GM23338 (cell line): Measurements from ENCODE around the gene RNF145. TPM values are rescaled to one million over a fixed set of nuclear protein-coding genes. Genes with fewer than 3 reads are reported as not detected.

ENCODE experiments used
- ATAC-seq: fragments of 200-7000 bp; cut with Tn5 transposase; 3 replicates; pipeline ENCODE4 v1.9.1; 2020
- DNase-seq: peaks from one replicate; pipeline ENCODE4 v3.0.0-alpha.2; 2015; ENCODE audit warnings: low spot score
- H2AFZ ChIP-seq: fragments of 200-600 bp; sonication (generic); 2 replicates; pipeline ENCODE4 v1.8.0; 2016; ENCODE audit warnings: antibody characterized with exemption, mild to moderate bottlenecking, moderate library complexity
- H3F3A ChIP-seq: fragments of 200-600 bp; sonication (generic); replicated peaks from 2 replicates; pipeline ENCODE4 v1.8.0; 2017; ENCODE audit warnings: antibody characterized with exemption, mixed run types, low read depth
- H3K27ac ChIP-seq: fragments of 200-600 bp; sonication (generic); 2 replicates; pipeline ENCODE4 v1.6.1; 2016; ENCODE audit warnings: low read depth
- H3K27me3 ChIP-seq: fragments of 200-600 bp; sonication (generic); 2 replicates; pipeline ENCODE4 v1.8.0; 2016; ENCODE audit warnings: mild to moderate bottlenecking, mixed run types, moderate library complexity; ENCODE audit not compliant: insufficient read depth
- H3K36me3 ChIP-seq: fragments of 200-600 bp; sonication (generic); 2 replicates; pipeline ENCODE4 v1.8.0; 2016; ENCODE audit warnings: mild to moderate bottlenecking; ENCODE audit not compliant: insufficient read depth
- H3K4me1 ChIP-seq: fragments of 200-600 bp; sonication (generic); 2 replicates; pipeline ENCODE4 v1.8.0; 2016; ENCODE audit warnings: mild to moderate bottlenecking, moderate library complexity; ENCODE audit not compliant: insufficient read depth
- H3K4me2 ChIP-seq: fragments of 200-600 bp; sonication (generic); 2 replicates; pipeline ENCODE4 v1.7.1; 2017; ENCODE audit warnings: mixed run types
- H3K4me3 ChIP-seq: fragments of 200-600 bp; sonication (generic); 2 replicates; pipeline ENCODE4 v1.6.1; 2016; ENCODE audit warnings: mixed run types
- H3K79me2 ChIP-seq: fragments of 200-600 bp; sonication (generic); replicated peaks from 2 replicates; pipeline ENCODE4 v1.8.0; 2017; ENCODE audit warnings: mild to moderate bottlenecking; ENCODE audit not compliant: insufficient read depth
- H3K9me2 ChIP-seq: fragments of 200-600 bp; sonication (generic); 2 replicates; pipeline ENCODE4 v1.8.0; 2017; ENCODE audit not compliant: insufficient read depth
- H4K20me1 ChIP-seq: fragments of 200-600 bp; sonication (generic); replicated peaks from 2 replicates; pipeline ENCODE4 v1.8.0; 2017; ENCODE audit warnings: mild to moderate bottlenecking; ENCODE audit not compliant: insufficient read depth
- H3K27ac Mint-ChIP-seq: 2 replicates; pipeline ENCODE4 v1.8.0; 2020; ENCODE audit warnings: inconsistent platforms, mild to moderate bottlenecking, moderate library complexity, mixed read lengths
- H3K27me3 Mint-ChIP-seq: 3 replicates; pipeline ENCODE4 v1.8.0; 2022; ENCODE audit warnings: low read depth, mild to moderate bottlenecking, moderate library complexity, mixed read lengths, inconsistent platforms; ENCODE audit not compliant: insufficient read depth, poor library complexity
- H3K36me3 Mint-ChIP-seq: 3 replicates; pipeline ENCODE4 v1.8.0; 2021; ENCODE audit warnings: low read depth, mild to moderate bottlenecking, inconsistent platforms, moderate library complexity, mixed read lengths
- H3K4me1 Mint-ChIP-seq: 3 replicates; pipeline ENCODE4 v1.8.0; 2020; ENCODE audit warnings: mild to moderate bottlenecking, inconsistent platforms, mixed read lengths
- H3K4me3 Mint-ChIP-seq: 3 replicates; pipeline ENCODE4 v1.8.0; 2021; ENCODE audit warnings: moderate library complexity, mild to moderate bottlenecking, inconsistent platforms, mixed read lengths
- H3K9me3 Mint-ChIP-seq: 3 replicates; pipeline ENCODE4 v1.8.0; 2020; ENCODE audit warnings: moderate library complexity, mild to moderate bottlenecking, inconsistent platforms, mixed read lengths
- CREB1 ChIP-seq: fragments of 250-450 bp; sonication (Bioruptor Pico); IDR thresholded peaks from 2 replicates; pipeline ENCODE4 v1.5.0; 2020; ENCODE audit warnings: low read depth, mild to moderate bottlenecking, moderate library complexity
- CTCF ChIP-seq, 2 experiments: fragments of 200-600 bp in 1 of 2; sonication (generic) in 1 of 2; conservative IDR thresholded peaks; 2 replicates each; pipeline versions ENCODE4 v1.5.1 to v1.6.1; 2016 to 2017; ENCODE audit warnings: antibody characterized with exemption in 2 of 2, low read depth in 2 of 2, mild to moderate bottlenecking in 2 of 2, moderate library complexity in 1 of 2
- ETS1 ChIP-seq: IDR thresholded peaks from 2 replicates; pipeline ENCODE4 v1.6.1; 2016; ENCODE audit warnings: antibody characterized with exemption
- EZH2 ChIP-seq: fragments of 200-600 bp; sonication (generic); IDR thresholded peaks from one replicate; pipeline ENCODE4 v1.8.0; 2017; ENCODE audit warnings: antibody characterized with exemption, mild to moderate bottlenecking, low read depth; ENCODE audit not compliant: unreplicated experiment
- EZH2phosphoT487 ChIP-seq: fragments of 200-600 bp; sonication (generic); IDR thresholded peaks from one replicate; pipeline ENCODE4 v1.8.1; 2018; ENCODE audit warnings: antibody characterized with exemption; ENCODE audit not compliant: unreplicated experiment
- JUNB ChIP-seq: IDR thresholded peaks from one replicate; pipeline ENCODE4 v1.6.1; 2016; ENCODE audit warnings: antibody characterized with exemption; ENCODE audit not compliant: unreplicated experiment
- NANOG ChIP-seq: IDR thresholded peaks from 2 replicates; pipeline ENCODE4 v1.6.1; 2016; ENCODE audit warnings: antibody characterized with exemption, borderline replicate concordance
- POLR2AphosphoS5 ChIP-seq: IDR thresholded peaks from 2 replicates; pipeline ENCODE4 v1.6.1; 2016; ENCODE audit warnings: antibody characterized with exemption, low read depth
- REST ChIP-seq: IDR thresholded peaks from one replicate; pipeline ENCODE4 v1.6.1; 2018; ENCODE audit warnings: antibody characterized with exemption; ENCODE audit not compliant: unreplicated experiment
- STAT1 ChIP-seq: IDR thresholded peaks from one replicate; pipeline ENCODE4 v1.6.1; 2016; ENCODE audit warnings: antibody characterized with exemption; ENCODE audit not compliant: unreplicated experiment
- ZNF114 ChIP-seq: fragments of 250-450 bp; sonication (Bioruptor Pico); IDR thresholded peaks from 2 replicates; pipeline ENCODE4 v1.5.0; 2020; ENCODE audit warnings: mild to moderate bottlenecking, moderate library complexity
- ZNF331 ChIP-seq: fragments of 250-450 bp; sonication (Bioruptor Pico); IDR thresholded peaks from 2 replicates; pipeline ENCODE4 v1.5.0; 2020; ENCODE audit warnings: low read depth, mild to moderate bottlenecking, moderate library complexity
- ZNF462 ChIP-seq: fragments of 250-450 bp; sonication (Bioruptor Pico); IDR thresholded peaks from 2 replicates; pipeline ENCODE4 v1.5.0; 2020; ENCODE audit warnings: mild to moderate bottlenecking, moderate library complexity
- polyA plus RNA-seq: library from polyadenylated mRNA; unstranded; fragments of >200 nt; fragmentation: Nextera tagmentation; extraction: Ambion mirVana; gene quantifications from 2 replicates; pipeline ENCODE4 v1.2.1, GENCODE V29; 2016
- total RNA-seq: library from RNA; depleted of rRNA; stranded (reverse); fragments of >200 nt; shearing (Covaris generic); gene quantifications from 2 replicates; pipeline ENCODE4 v1.2.3, GENCODE V29; 2014

The RNF145 gene
- total and polyA plus RNA-seq, 2 experiments from 2014 or later = 15.6 to 43.5 TPM

- H3K9me2 ChIP-seq = no peaks in the 10 kb centered on the region
- Mint-ChIP-seq H3K4me1 (no peaks in the 10 kb centered on the region), H3K9me3 (no peaks in the 10 kb centered on the region; the same call in 2 of the 3 replicates), H3K36me3 (no peaks in the 10 kb centered on the region), H3K27ac (no peak overlapping the region), H3K27me3 (peaks cover 1% of the 10 kb centered on the region), H3K4me3 (no peak overlapping the region)
- no peak for ATAC-seq
- no peak for TF ChIP-seq ETS1
- TF ChIP-seq POLR2AphosphoS5 = no peak
- no peak for TF ChIP-seq ZNF114 (CRISPR knock-in tag)
- no peak for TF ChIP-seq CREB1 (CRISPR knock-in tag)
- no peak for TF ChIP-seq ZNF331 (CRISPR knock-in tag)
- TF ChIP-seq EZH2 = no peak
- no peak for TF ChIP-seq REST
- TF ChIP-seq NANOG = no peak
- TF ChIP-seq CTCF (conservative IDR thresholded peaks at IDR 0.05; ENCODE audit: low read depth in 2 of 2) = no peak
- no peak for TF ChIP-seq STAT1
- no peak for TF ChIP-seq ZNF462 (CRISPR knock-in tag)
- no peak for TF ChIP-seq EZH2phosphoT487
- TF ChIP-seq JUNB = no peak
- H4K20me1 ChIP-seq = no peaks in the 10 kb centered on the region
- H3K4me1 ChIP-seq = no peaks in the 10 kb centered on the region
- no peaks in the 10 kb centered on the region for H3K27me3 ChIP-seq
- no peak overlapping the region for H3K4me2 ChIP-seq
- H3K4me3 ChIP-seq = no peak overlapping the region
- H2AFZ ChIP-seq = no peak overlapping the region
- DNase-seq = no peak
- H3K79me2 ChIP-seq = no peaks in the 10 kb centered on the region
- H3F3A ChIP-seq = no peaks in the 10 kb centered on the region
- no peaks in the 10 kb centered on the region for H3K36me3 ChIP-seq
- no peak overlapping the region for H3K27ac ChIP-seq
Measured at GRCh38 chr5:159131951-159132350, 77.4 kb downstream of the RNF145 start.
